ENCODE data around the gene DCD. TPM values are rescaled to one million over a fixed set of nuclear protein-coding genes. Genes with fewer than 3 reads are reported as not detected.

DCD gene
- total and polyA plus RNA-seq, 2 donors from 2014 or later: not detected

DNA sequence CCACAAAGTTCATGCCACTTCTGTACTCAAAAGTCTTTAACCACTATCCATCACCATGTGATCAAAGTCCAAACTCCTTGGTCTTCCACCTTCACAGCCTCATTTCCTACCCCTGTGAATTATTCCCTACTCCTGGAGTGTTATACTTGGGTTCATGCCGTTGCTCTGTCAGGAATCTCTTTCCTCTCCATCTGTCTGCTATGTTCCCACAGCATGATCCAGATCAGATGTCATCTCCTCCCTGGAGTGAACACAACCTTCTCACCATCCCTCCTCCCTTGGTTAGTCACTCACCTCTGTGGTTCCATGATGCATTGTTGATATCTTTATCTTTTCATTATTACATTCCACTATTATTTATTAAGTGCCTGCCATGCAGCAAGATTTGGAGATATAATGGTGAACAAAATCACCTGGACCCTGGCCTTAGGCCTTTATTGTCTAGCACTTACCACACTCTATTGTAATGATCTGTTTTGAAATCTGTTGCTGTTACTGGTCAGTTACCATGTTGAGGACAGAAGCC, 35.9 kb downstream of the DCD start:
- Histone ChIP-seq H3K4me1 (ENCODE audit: control insufficient read depth in 2 of 3, insufficient read depth in 2 of 3, low read depth in 1 of 3, low read length in 3 of 3) (no peaks in the 10 kb centered on the region), H3K9ac (ENCODE audit: low read length in 3 of 3) (no peak overlapping the region), H3K27me3 (ENCODE audit: control insufficient read depth, insufficient read depth, low read length) (no peaks in the 10 kb centered on the region), H3K27ac (ENCODE audit: low read depth in 2 of 2, low read length in 2 of 2) (no peak overlapping the region), H3K9me3 (ENCODE audit: control insufficient read depth in 2 of 3, insufficient read depth in 1 of 3, low read length in 3 of 3) (no peaks in the 10 kb centered on the region), H3K4me3 (ENCODE audit: low read length in 3 of 3) (no peak overlapping the region), H3K36me3 (ENCODE audit: control insufficient read depth in 2 of 3, insufficient read depth in 3 of 3, low read length in 3 of 3) (no peaks in the 10 kb centered on the region)
- DNase-seq: no peak
- TF ChIP-seq, protein P1, sequence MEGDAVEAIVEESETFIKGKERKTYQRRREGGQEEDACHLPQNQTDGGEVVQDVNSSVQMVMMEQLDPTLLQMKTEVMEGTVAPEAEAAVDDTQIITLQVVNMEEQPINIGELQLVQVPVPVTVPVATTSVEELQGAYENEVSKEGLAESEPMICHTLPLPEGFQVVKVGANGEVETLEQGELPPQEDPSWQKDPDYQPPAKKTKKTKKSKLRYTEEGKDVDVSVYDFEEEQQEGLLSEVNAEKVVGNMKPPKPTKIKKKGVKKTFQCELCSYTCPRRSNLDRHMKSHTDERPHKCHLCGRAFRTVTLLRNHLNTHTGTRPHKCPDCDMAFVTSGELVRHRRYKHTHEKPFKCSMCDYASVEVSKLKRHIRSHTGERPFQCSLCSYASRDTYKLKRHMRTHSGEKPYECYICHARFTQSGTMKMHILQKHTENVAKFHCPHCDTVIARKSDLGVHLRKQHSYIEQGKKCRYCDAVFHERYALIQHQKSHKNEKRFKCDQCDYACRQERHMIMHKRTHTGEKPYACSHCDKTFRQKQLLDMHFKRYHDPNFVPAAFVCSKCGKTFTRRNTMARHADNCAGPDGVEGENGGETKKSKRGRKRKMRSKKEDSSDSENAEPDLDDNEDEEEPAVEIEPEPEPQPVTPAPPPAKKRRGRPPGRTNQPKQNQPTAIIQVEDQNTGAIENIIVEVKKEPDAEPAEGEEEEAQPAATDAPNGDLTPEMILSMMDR (IDR thresholded peaks at IDR 0.05; ENCODE audit: borderline replicate concordance, extremely low read depth, insufficient read depth): no peak
- intact Hi-C loops (cut with DNase I): no loop called here
- no peak for FAIRE-seq

DNA sequence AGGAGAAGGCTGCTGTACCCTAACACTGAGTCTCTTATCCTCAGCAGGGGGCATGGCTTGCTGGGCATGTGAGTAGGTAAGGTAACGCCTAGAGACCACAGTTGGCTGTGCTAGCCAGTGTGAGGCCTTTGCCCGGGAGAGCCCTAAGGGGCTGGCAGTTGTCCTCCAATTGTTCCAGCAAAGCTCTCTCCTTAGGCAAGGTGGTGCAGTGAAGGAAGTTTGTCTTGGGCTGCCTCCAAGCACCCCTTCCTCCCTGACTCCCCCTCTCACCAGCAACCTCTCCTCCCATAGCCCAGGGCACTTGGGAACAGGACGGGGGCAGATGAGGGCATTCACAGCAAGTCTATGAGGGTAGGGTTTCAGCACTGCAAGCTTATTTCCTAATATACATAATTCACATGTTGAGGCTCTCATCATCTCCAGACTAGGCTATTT, 36.4 kb downstream of the DCD start:
- Histone ChIP-seq H3K36me3 (ENCODE audit: control insufficient read depth in 2 of 3, insufficient read depth in 3 of 3, low read length in 3 of 3) (no peaks in the 10 kb centered on the region), H3K4me1 (ENCODE audit: control insufficient read depth in 2 of 3, insufficient read depth in 2 of 3, low read depth in 1 of 3, low read length in 3 of 3) (no peaks in the 10 kb centered on the region), H3K9ac (ENCODE audit: low read length in 3 of 3) (no peak overlapping the region), H3K27me3 (ENCODE audit: control insufficient read depth, insufficient read depth, low read length) (no peaks in the 10 kb centered on the region), H3K4me3 (ENCODE audit: low read length in 3 of 3) (no peak overlapping the region), H3K9me3 (ENCODE audit: control insufficient read depth in 2 of 3, insufficient read depth in 1 of 3, low read length in 3 of 3) (no peaks in the 10 kb centered on the region), H3K27ac (ENCODE audit: low read depth in 2 of 2, low read length in 2 of 2) (no peak overlapping the region)
- TF ChIP-seq, protein P1 (IDR thresholded peaks at IDR 0.05; ENCODE audit: borderline replicate concordance, extremely low read depth, insufficient read depth): no peak
- intact Hi-C loops (cut with DNase I): no loop called here
- FAIRE-seq (no peak), DNase-seq (no peak)

DNA sequence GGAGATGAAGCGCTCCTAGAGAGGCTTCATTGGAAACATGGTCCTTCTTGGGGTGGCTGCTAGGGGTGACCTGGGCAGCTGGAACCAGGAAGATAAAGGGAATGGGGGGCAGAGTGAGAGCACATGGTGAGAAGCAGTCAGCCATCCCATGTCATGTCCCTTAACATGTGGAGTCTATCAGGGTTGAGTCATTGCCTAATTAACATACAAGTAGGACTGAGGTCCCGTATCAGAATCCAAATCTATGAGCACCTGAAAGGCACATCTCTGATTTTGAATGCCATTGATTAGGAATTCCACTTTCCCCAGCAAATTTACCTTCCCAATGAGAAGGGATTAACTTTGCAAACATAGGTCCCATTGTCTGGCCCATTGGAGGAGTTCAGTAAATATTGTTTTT, 39.4 kb downstream of the DCD start:
- TF ChIP-seq, protein P1 (IDR thresholded peaks at IDR 0.05; ENCODE audit: borderline replicate concordance, extremely low read depth, insufficient read depth): no peak
- intact Hi-C loops (cut with DNase I): no loop called here
- no peak for FAIRE-seq

DNA sequence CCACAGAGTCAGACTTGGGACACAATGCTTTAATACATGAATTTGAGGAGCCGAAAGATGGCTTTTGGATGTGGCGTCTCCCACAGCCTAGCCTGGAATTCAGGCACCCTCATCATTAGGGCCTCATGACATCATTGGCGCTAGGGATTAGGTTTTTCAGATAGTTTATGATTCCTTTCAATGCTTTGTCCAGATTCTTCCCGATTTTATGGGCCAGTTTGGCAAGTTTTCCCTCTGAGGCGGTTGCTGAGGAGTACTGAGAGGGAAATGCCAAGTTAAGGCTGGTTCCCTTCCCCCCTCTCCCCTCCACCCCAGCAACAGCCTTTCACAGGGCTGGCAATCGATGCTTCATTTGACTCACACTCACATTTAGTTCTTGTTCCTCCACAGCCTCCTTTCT, 40.0 kb downstream of the DCD start:
- Histone ChIP-seq H3K27me3 (ENCODE audit: control insufficient read depth, insufficient read depth, low read length) (no peaks in the 10 kb centered on the region), H3K9me3 (ENCODE audit: control insufficient read depth in 2 of 3, insufficient read depth in 1 of 3, low read length in 3 of 3) (no peaks in the 10 kb centered on the region), H3K4me1 (ENCODE audit: control insufficient read depth in 2 of 3, insufficient read depth in 2 of 3, low read depth in 1 of 3, low read length in 3 of 3) (no peaks in the 10 kb centered on the region), H3K27ac (ENCODE audit: low read depth in 2 of 2, low read length in 2 of 2) (no peak overlapping the region), H3K9ac (ENCODE audit: low read length in 3 of 3) (no peak overlapping the region), H3K4me3 (ENCODE audit: low read length in 3 of 3) (no peak overlapping the region), H3K36me3 (ENCODE audit: control insufficient read depth in 2 of 3, insufficient read depth in 3 of 3, low read length in 3 of 3) (no peaks in the 10 kb centered on the region)
- no peak for DNase-seq
- FAIRE-seq: no peak
- TF ChIP-seq, protein P1 (IDR thresholded peaks at IDR 0.05; ENCODE audit: borderline replicate concordance, extremely low read depth, insufficient read depth): no peak
- intact Hi-C loops (cut with DNase I): no loop called here

More for the DNA sequence above, 39.4 kb downstream of the DCD start:
- Histone ChIP-seq H3K4me1 (ENCODE audit: control insufficient read depth in 2 of 3, insufficient read depth in 2 of 3, low read depth in 1 of 3, low read length in 3 of 3) (no peaks in the 10 kb centered on the region), H3K27ac (ENCODE audit: low read depth in 2 of 2, low read length in 2 of 2) (no peak overlapping the region), H3K4me3 (ENCODE audit: low read length in 3 of 3) (no peak overlapping the region), H3K27me3 (ENCODE audit: control insufficient read depth, insufficient read depth, low read length) (no peaks in the 10 kb centered on the region), H3K9me3 (ENCODE audit: control insufficient read depth in 2 of 3, insufficient read depth in 1 of 3, low read length in 3 of 3) (no peaks in the 10 kb centered on the region), H3K36me3 (ENCODE audit: control insufficient read depth in 2 of 3, insufficient read depth in 3 of 3, low read length in 3 of 3) (no peaks in the 10 kb centered on the region), H3K9ac (ENCODE audit: low read length in 3 of 3) (no peak overlapping the region)
- no peak for DNase-seq
